HepG2 (cell line): ENCODE measurements around the gene FRRS1. TPM values are rescaled to one million over a fixed set of nuclear protein-coding genes. Genes with fewer than 3 reads are reported as not detected.

Source experiments
- ASH2L ChIP-seq: fragments of 300-600, 200-600 bp; sonication (generic); IDR thresholded peaks from 2 replicates; pipeline ENCODE4 v1.7.0; 2017; ENCODE audit warnings: low read depth, mild to moderate bottlenecking, moderate library complexity, mixed read lengths, low read length; ENCODE audit not compliant: insufficient read length
- EP300 ChIP-seq, 3 experiments: sonication (generic) in 1 of 3; formaldehyde crosslinking in 1 of 3; IDR thresholded peaks; 2 replicates each; pipeline versions ENCODE4 v1.5.1 to v1.6.1; 2011 to 2020; ENCODE audit warnings: low read depth in 2 of 3, low read length in 2 of 3, borderline replicate concordance in 1 of 3, improper control_type of control experiment in 1 of 3, mild to moderate bottlenecking in 1 of 3, missing genetic modification reagents in 1 of 3, moderate library complexity in 1 of 3
- FOSL2 ChIP-seq: sonication (generic); formaldehyde crosslinking; IDR thresholded peaks from 2 replicates; pipeline ENCODE4 v1.4.0; 2020; ENCODE audit warnings: missing genetic modification reagents
- GATAD2A ChIP-seq: IDR thresholded peaks from 2 replicates; pipeline ENCODE4 v1.6.1; 2016
- HOMEZ ChIP-seq: IDR thresholded peaks from 2 replicates; pipeline ENCODE4 v1.6.1; 2016; ENCODE audit warnings: low read depth
- KDM6A ChIP-seq: IDR thresholded peaks from 2 replicates; pipeline ENCODE4 v1.6.1; 2016; ENCODE audit warnings: low read depth
- MAFG ChIP-seq: sonication (generic); formaldehyde crosslinking; IDR thresholded peaks from 2 replicates; pipeline ENCODE4 v1.5.1; 2020; ENCODE audit warnings: mild to moderate bottlenecking, missing genetic modification reagents
- MED1 ChIP-seq: sonication (generic); formaldehyde crosslinking; IDR thresholded peaks from 2 replicates; pipeline ENCODE4 v1.4.0; 2020; ENCODE audit warnings: missing genetic modification reagents
- NCOR1 ChIP-seq: fragments of 200-600 bp; sonication (generic); IDR thresholded peaks from 2 replicates; pipeline ENCODE4 v1.7.0; 2017; ENCODE audit warnings: antibody characterized with exemption, low read length, borderline replicate concordance
- NR2F6 ChIP-seq, 2 experiments: IDR thresholded peaks; 2 replicates each; pipeline ENCODE4 v1.6.1; 2016; ENCODE audit warnings: antibody characterized with exemption in 1 of 2, mild to moderate bottlenecking in 1 of 2
- RARA ChIP-seq: IDR thresholded peaks from 2 replicates; pipeline ENCODE4 v1.6.1; 2016; ENCODE audit warnings: missing genetic modification reagents, missing compliant biosample characterization
- RBM22 ChIP-seq: fragments of 200-400 bp; formaldehyde crosslinking; optimal IDR thresholded peaks from 2 replicates; pipeline ENCODE3; 2017; ENCODE audit warnings: mild to moderate bottlenecking, low read length, moderate library complexity
- SAP130 ChIP-seq: IDR thresholded peaks from 2 replicates; pipeline ENCODE4 v1.6.1; 2016; ENCODE audit warnings: low read depth
- SOX13 ChIP-seq, 3 experiments: fragments of 450-650 bp in 1 of 3; sonication (generic) in 1 of 3; formaldehyde crosslinking in 1 of 3; IDR thresholded peaks in 2 of 3; conservative IDR thresholded peaks in 1 of 3; 2 replicates each; pipeline versions ENCODE4 v1.5.0 to v1.6.1; 2016 to 2020; ENCODE audit warnings: antibody characterized with exemption in 1 of 3, mild to moderate bottlenecking in 1 of 3, missing compliant biosample characterization in 1 of 3, missing genetic modification reagents in 1 of 3, moderate library complexity in 1 of 3
- SOX5 ChIP-seq: IDR thresholded peaks from 2 replicates; pipeline ENCODE4 v1.6.1; 2016; ENCODE audit warnings: borderline replicate concordance
- USF2 ChIP-seq, 2 experiments: sonication (generic) in 1 of 2; formaldehyde crosslinking in 1 of 2; IDR thresholded peaks; 2 replicates each; pipeline versions ENCODE4 v1.5.1 to v1.6.1; 2011 to 2020; ENCODE audit warnings: borderline replicate concordance in 1 of 2, low read depth in 1 of 2, low read length in 1 of 2, mild to moderate bottlenecking in 1 of 2, missing genetic modification reagents in 1 of 2, moderate library complexity in 1 of 2
- ZSCAN31 ChIP-seq: sonication (generic); formaldehyde crosslinking; IDR thresholded peaks from 2 replicates; pipeline ENCODE4 v1.5.0; 2020; ENCODE audit warnings: low read depth, mild to moderate bottlenecking, missing genetic modification reagents
- polyA plus RNA-seq, 8 experiments: library from polyadenylated mRNA; depleted of rRNA in 3 of 8; stranded (reverse) in 7 of 8; unstranded in 1 of 8; fragments of >200 nt; fragmentation: Illumina TruSeq in 4 of 8; extraction: Trizol in 4 of 8; gene quantifications; 2 replicates each; pipeline versions ENCODE4 v1.2.1 to v1.2.3, GENCODE V29; 2011 to 2016; ENCODE audit warnings: low read depth in 4 of 8, missing spikeins in 1 of 8, mixed read lengths in 1 of 8; ENCODE audit not compliant: insufficient read depth in 1 of 8
- total RNA-seq, 5 experiments: library from RNA; depleted of rRNA; stranded (reverse); fragments of >200 nt; fragmentation: Illumina TruSeq; extraction: Trizol; gene quantifications; 2 replicates each; pipeline ENCODE4 v1.2.3, GENCODE V29; 2016; ENCODE audit warnings: low read depth in 1 of 5
- TF ChIP-seq, protein P1 (sequence below): IDR thresholded peaks from 2 replicates; pipeline ENCODE4 v1.4.0; 2020; ENCODE audit warnings: mild to moderate bottlenecking, missing genetic modification reagents

FRRS1 gene
- total and polyA plus RNA-seq, 2 of the 13 experiments (the other 11 are each of a cell fraction or from before 2014, with no cell fraction given): 22.6 to 23.4 TPM

GRCh38 chr1:99748419-99748818 lies 18.0 kb downstream of the FRRS1 start (continued):
- TF ChIP-seq ASH2L: peak; percentile 40
- TF ChIP-seq EP300 (IDR thresholded peaks at IDR 0.05; ENCODE audit: low read depth in 2 of 2, low read length in 2 of 2): peak in 1 of 2 experiments; percentile 48; a peak in 1 of 4 replicates
- TF ChIP-seq EP300 (CRISPR knock-in tag; IDR thresholded peaks at IDR 0.05; ENCODE audit: borderline replicate concordance): no peak
- TF ChIP-seq, protein P1, sequence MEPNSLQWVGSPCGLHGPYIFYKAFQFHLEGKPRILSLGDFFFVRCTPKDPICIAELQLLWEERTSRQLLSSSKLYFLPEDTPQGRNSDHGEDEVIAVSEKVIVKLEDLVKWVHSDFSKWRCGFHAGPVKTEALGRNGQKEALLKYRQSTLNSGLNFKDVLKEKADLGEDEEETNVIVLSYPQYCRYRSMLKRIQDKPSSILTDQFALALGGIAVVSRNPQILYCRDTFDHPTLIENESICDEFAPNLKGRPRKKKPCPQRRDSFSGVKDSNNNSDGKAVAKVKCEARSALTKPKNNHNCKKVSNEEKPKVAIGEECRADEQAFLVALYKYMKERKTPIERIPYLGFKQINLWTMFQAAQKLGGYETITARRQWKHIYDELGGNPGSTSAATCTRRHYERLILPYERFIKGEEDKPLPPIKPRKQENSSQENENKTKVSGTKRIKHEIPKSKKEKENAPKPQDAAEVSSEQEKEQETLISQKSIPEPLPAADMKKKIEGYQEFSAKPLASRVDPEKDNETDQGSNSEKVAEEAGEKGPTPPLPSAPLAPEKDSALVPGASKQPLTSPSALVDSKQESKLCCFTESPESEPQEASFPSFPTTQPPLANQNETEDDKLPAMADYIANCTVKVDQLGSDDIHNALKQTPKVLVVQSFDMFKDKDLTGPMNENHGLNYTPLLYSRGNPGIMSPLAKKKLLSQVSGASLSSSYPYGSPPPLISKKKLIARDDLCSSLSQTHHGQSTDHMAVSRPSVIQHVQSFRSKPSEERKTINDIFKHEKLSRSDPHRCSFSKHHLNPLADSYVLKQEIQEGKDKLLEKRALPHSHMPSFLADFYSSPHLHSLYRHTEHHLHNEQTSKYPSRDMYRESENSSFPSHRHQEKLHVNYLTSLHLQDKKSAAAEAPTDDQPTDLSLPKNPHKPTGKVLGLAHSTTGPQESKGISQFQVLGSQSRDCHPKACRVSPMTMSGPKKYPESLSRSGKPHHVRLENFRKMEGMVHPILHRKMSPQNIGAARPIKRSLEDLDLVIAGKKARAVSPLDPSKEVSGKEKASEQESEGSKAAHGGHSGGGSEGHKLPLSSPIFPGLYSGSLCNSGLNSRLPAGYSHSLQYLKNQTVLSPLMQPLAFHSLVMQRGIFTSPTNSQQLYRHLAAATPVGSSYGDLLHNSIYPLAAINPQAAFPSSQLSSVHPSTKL (CRISPR knock-in tag): peak; percentile 70
- no peak for TF ChIP-seq SOX13 (IDR thresholded peaks at IDR 0.05)
- 0 out of 4 replicates have a peak, but pooled peaks of 1 of the 2 experiments have one; percentile 20 for TF ChIP-seq SOX13 (CRISPR knock-in tag; conservative IDR thresholded peaks at IDR 0.05 in 1 of 2, IDR thresholded peaks at IDR 0.05 in 1 of 2)
- no peak for TF ChIP-seq MAFG (CRISPR knock-in tag)
- no peak for TF ChIP-seq ZSCAN31 (CRISPR knock-in tag)
- no peak for TF ChIP-seq USF2 (IDR thresholded peaks at IDR 0.05; ENCODE audit: low read depth, low read length)
- TF ChIP-seq USF2 (CRISPR knock-in tag; IDR thresholded peaks at IDR 0.05; ENCODE audit: borderline replicate concordance): no peak
- no peak for TF ChIP-seq RBM22
- peak; percentile 30; the same call in 1 of the 2 replicates for TF ChIP-seq NCOR1
- peak; percentile 76 for TF ChIP-seq SAP130 (CRISPR knock-in tag)
- no peak for TF ChIP-seq NR2F6 (IDR thresholded peaks at IDR 0.05)
- peak; percentile 57; the same call in 1 of the 2 replicates for TF ChIP-seq NR2F6 (CRISPR knock-in tag; IDR thresholded peaks at IDR 0.05)
- TF ChIP-seq FOSL2 (CRISPR knock-in tag): peak; percentile 83
- TF ChIP-seq KDM6A: 0 out of 2 replicates have a peak, but pooled peaks have one; percentile 43
- TF ChIP-seq SOX5 (CRISPR knock-in tag): 0 out of 2 replicates have a peak, but pooled peaks have one; percentile 20
- peak; percentile 62 for TF ChIP-seq GATAD2A (CRISPR knock-in tag)
- peak; percentile 23; the same call in 1 of the 2 replicates for TF ChIP-seq RARA (CRISPR knock-in tag)
- TF ChIP-seq HOMEZ (CRISPR knock-in tag): peak; percentile 97; the same call in 1 of the 2 replicates
- TF ChIP-seq MED1 (CRISPR knock-in tag): peak; percentile 54; the same call in 1 of the 2 replicates
